Neural crest cell (in vitro differentiated cells): ENCODE measurements around the gene RSL24D1. TPM values are rescaled to one million over a fixed set of nuclear protein-coding genes. Genes with fewer than 3 reads are reported as not detected.

ENCODE experiments used
- DNase-seq: peaks from one replicate; pipeline ENCODE4 v3.0.0; 2021; ENCODE audit warnings: low read depth, mixed read lengths, low spot score
- H3K27ac Mint-ChIP-seq: one replicate; pipeline ENCODE4 v1.8.0; 2021; ENCODE audit warnings: mild to moderate bottlenecking, mixed read lengths; ENCODE audit not compliant: unreplicated experiment
- H3K27me3 Mint-ChIP-seq: 2 replicates; pipeline ENCODE4 v1.8.0; 2021; ENCODE audit warnings: low read depth, mild to moderate bottlenecking, mixed read lengths
- H3K36me3 Mint-ChIP-seq: 2 replicates; pipeline ENCODE4 v1.8.0; 2021; ENCODE audit warnings: low read depth, mild to moderate bottlenecking, mixed read lengths
- H3K4me1 Mint-ChIP-seq: 2 replicates; pipeline ENCODE4 v1.8.0; 2021; ENCODE audit warnings: mixed read lengths
- H3K4me3 Mint-ChIP-seq: one replicate; pipeline ENCODE4 v1.8.0; 2021; ENCODE audit warnings: mild to moderate bottlenecking, mixed read lengths
- H3K9me3 Mint-ChIP-seq: 2 replicates; pipeline ENCODE4 v1.8.0; 2021; ENCODE audit warnings: mixed read lengths
- total RNA-seq: library from RNA; stranded (reverse); gene quantifications from 2 replicates; pipeline ENCODE4 v1.2.1, GENCODE V29; 2021
- TF ChIP-seq, protein P1 (sequence below): fragments of 200-600 bp; sonication (generic); conservative IDR thresholded peaks from 2 replicates; pipeline ENCODE4 v1.5.0; 2021; ENCODE audit warnings: antibody characterized with exemption, mild to moderate bottlenecking

The RSL24D1 gene
- total RNA-seq, 1 donor from 2014 or later = 78.6 TPM

DNA sequence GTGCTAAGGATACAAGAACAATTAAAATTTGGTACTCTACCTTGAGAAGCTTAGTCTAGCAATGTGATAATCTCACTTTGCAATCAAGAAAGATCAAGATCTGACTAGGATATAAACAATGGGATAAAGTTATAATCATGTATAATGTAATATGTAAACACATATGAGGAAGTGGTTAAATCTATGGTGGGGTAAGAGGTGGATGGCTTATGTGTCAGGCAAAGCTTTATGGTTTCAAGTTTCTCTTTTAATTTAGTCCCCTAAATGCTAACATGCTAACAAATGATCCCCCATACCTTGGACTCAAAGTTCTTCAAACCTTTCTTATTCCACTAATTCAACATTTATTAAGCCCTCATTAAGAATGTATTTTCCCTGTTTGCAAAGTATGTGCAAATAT is 2.5 kb downstream of the RSL24D1 start:
- H3K4me1 Mint-ChIP-seq = peaks cover 4% of the 10 kb centered on the region
- no peaks in the 10 kb centered on the region for H3K36me3 Mint-ChIP-seq
- H3K27ac Mint-ChIP-seq = no peak overlapping the region
- no peaks in the 10 kb centered on the region for H3K9me3 Mint-ChIP-seq
- TF ChIP-seq, protein P1, sequence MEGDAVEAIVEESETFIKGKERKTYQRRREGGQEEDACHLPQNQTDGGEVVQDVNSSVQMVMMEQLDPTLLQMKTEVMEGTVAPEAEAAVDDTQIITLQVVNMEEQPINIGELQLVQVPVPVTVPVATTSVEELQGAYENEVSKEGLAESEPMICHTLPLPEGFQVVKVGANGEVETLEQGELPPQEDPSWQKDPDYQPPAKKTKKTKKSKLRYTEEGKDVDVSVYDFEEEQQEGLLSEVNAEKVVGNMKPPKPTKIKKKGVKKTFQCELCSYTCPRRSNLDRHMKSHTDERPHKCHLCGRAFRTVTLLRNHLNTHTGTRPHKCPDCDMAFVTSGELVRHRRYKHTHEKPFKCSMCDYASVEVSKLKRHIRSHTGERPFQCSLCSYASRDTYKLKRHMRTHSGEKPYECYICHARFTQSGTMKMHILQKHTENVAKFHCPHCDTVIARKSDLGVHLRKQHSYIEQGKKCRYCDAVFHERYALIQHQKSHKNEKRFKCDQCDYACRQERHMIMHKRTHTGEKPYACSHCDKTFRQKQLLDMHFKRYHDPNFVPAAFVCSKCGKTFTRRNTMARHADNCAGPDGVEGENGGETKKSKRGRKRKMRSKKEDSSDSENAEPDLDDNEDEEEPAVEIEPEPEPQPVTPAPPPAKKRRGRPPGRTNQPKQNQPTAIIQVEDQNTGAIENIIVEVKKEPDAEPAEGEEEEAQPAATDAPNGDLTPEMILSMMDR = no peak
- H3K27me3 Mint-ChIP-seq = peaks cover under 1% of the 10 kb centered on the region
- no peak for DNase-seq
- H3K4me3 Mint-ChIP-seq = no peak overlapping the region

DNA sequence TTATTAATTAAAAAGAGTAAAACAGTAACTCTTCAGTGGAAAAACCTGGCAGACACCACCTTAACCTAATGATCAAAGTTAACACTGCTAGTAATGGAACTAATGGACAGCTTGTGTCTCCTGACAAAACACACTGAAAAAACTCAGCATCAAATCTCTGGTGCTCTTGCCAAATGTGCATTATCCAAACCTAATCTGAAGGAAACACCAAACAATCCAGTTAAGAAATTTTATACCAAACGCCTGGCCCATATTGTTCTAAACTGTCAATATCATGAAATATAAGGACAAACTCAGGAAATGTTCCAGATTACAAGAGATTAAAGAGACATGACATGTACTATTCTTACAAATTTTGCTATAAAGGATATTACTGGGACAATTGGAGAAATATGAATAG is 10.4 kb downstream of the RSL24D1 start:
- TF ChIP-seq, protein P1 = no peak
- no peak overlapping the region for H3K4me3 Mint-ChIP-seq
- no peaks in the 10 kb centered on the region for H3K27me3 Mint-ChIP-seq
- no peak overlapping the region for H3K27ac Mint-ChIP-seq
- DNase-seq = no peak
- H3K4me1 Mint-ChIP-seq = no peaks in the 10 kb centered on the region
- peaks cover 11% of the 10 kb centered on the region for H3K36me3 Mint-ChIP-seq
- no peaks in the 10 kb centered on the region for H3K9me3 Mint-ChIP-seq

DNA sequence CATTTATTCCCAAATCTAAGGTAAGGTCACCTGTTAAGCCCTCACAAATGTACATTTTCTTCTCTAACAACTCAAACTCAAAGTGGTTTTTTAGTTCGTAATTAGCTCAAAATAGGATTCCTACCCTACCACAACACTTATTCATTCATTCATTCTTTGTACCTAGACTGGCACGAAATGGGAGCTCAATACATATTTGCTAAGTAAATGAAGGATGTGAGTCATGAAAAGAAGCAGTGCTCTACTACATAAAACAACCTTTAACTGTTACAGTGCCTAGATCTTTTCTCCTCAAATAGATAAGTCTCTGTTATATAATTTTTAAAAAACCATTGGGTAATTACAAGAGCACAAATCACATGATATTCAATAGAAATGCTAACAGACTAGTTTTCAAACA is 13.1 kb downstream of the RSL24D1 start:
- Mint-ChIP-seq H3K27me3 (no peaks in the 10 kb centered on the region), H3K4me3 (no peak overlapping the region), H3K27ac (no peak overlapping the region), H3K9me3 (no peaks in the 10 kb centered on the region), H3K4me1 (no peaks in the 10 kb centered on the region), H3K36me3 (peaks cover 11% of the 10 kb centered on the region)
- DNase-seq = no peak
- TF ChIP-seq, protein P1 = no peak

DNA sequence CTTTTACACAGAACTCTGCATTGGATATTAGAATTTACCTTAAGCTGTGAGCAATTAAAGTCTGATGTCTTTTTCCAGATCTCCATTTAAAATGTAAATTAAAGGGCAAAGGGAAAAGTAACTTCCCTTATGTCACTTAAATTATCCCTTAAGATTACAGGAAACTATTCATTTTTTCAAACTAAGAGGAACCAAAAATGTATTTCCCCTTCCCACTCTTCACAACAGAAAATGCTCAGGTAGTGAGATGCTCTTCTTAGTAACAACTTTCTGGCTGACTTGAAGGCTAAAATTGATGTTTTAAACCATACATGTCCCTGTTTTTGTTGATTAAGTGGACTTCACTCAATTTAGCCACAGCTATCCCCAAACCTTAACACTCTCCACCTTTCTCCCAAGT is 17.6 kb downstream of the RSL24D1 start:
- no peak overlapping the region for H3K27ac Mint-ChIP-seq
- no peak overlapping the region for H3K4me3 Mint-ChIP-seq
- peaks cover 4% of the 10 kb centered on the region for H3K36me3 Mint-ChIP-seq

DNA sequence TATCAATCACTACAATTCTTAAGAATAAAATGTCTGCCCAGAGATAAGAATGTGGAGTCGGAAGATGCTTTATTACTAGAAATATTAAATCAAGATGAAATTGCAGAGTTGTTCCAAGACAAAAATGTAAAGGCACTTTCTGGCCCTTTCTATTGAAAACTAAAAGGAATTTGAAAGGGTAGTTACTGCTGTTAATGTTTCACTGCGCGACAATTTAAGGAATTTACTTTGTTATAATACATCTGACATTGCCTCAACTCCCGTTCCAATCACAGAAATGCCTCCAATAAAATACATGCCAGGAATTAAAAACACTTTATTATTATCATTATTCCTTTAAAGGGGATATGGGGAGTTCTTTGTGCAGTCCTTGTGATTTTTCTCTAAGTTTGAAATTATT is 26.4 kb downstream of the RSL24D1 start:
- no peak for DNase-seq
- no peak overlapping the region for H3K27ac Mint-ChIP-seq
- no peaks in the 10 kb centered on the region for H3K9me3 Mint-ChIP-seq
- TF ChIP-seq, protein P1 = no peak
- H3K36me3 Mint-ChIP-seq = no peaks in the 10 kb centered on the region
- no peak overlapping the region for H3K4me3 Mint-ChIP-seq
- H3K4me1 Mint-ChIP-seq = no peaks in the 10 kb centered on the region
- H3K27me3 Mint-ChIP-seq = no peaks in the 10 kb centered on the region

More for the DNA sequence above, 17.6 kb downstream of the RSL24D1 start:
- TF ChIP-seq, protein P1 = no peak
- no peaks in the 10 kb centered on the region for H3K9me3 Mint-ChIP-seq
- H3K27me3 Mint-ChIP-seq = no peaks in the 10 kb centered on the region
- no peaks in the 10 kb centered on the region for H3K4me1 Mint-ChIP-seq
- no peak for DNase-seq
